ENCODE data around the gene PRSS57. TPM values are rescaled to one million over a fixed set of nuclear protein-coding genes. Genes with fewer than 3 reads are reported as not detected.

The PRSS57 gene
- total RNA-seq, 1 experiment from 2014 or later: not detected

GRCh38 chr19:651114-651818, 44.0 kb downstream of the PRSS57 start:
- CTCF ChIA-PET: no interaction called here
- BruUV-seq (replicated peaks): no TSS peak

DNA sequence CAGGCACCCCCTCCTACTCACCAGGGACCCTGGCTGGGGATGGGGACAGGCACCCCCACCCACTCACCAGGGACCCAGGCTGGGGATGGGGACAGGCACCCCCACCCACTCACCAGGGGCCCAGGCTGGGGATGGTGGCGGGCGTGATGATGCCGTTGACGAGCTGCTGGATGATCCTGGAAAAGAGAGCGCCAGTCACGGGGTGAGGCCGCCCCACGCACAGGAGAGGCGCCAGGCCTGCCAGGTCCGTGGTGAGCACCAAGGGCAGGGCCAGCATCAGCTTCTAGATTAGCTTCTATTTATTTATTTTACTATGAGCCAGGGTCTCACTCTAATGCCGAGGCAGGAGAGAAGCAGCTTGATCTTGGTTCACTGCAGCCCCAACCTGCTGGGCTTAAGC, 45.1 kb downstream of the PRSS57 start:
- Histone ChIP-seq H3K36me3 (ENCODE audit: low read depth, low read length) (no peaks in the 10 kb centered on the region), H3K4me2 (ENCODE audit: low read length) (no peak overlapping the region), H3K4me1 (ENCODE audit: insufficient read depth, low read length) (no peaks in the 10 kb centered on the region), H3K79me2 (ENCODE audit: low read length) (peaks cover 25% of the 10 kb centered on the region), H3K9me2 (replicated peaks; ENCODE audit: low read length) (no peaks in the 10 kb centered on the region), H3K27me3 (ENCODE audit: low read length) (no peaks in the 10 kb centered on the region), H3K9ac (ENCODE audit: low read length) (no peak overlapping the region), H3F3A (ENCODE audit: low read length, unreplicated experiment) (no peaks in the 10 kb centered on the region), H2AFZ (ENCODE audit: low read length) (no peak overlapping the region), H3K9me3 (ENCODE audit: low read length) (no peaks in the 10 kb centered on the region), H4K20me1 (ENCODE audit: low read length) (no peaks in the 10 kb centered on the region), H3K27ac (ENCODE audit: low read length) (no peak overlapping the region), H3K4me3 (ENCODE audit: low read length) (no peak overlapping the region)
- no TSS peak for BruUV-seq (replicated peaks)
- CTCF ChIA-PET: interaction anchor here (0.5 kb wide), 1 partner anchor 1131 kb away, joined by 3 read pairs; no protein-coding TSS in a partner anchor
- ATAC-seq: no peak
- DNase-seq: no peak
- TF ChIP-seq, protein P1, sequence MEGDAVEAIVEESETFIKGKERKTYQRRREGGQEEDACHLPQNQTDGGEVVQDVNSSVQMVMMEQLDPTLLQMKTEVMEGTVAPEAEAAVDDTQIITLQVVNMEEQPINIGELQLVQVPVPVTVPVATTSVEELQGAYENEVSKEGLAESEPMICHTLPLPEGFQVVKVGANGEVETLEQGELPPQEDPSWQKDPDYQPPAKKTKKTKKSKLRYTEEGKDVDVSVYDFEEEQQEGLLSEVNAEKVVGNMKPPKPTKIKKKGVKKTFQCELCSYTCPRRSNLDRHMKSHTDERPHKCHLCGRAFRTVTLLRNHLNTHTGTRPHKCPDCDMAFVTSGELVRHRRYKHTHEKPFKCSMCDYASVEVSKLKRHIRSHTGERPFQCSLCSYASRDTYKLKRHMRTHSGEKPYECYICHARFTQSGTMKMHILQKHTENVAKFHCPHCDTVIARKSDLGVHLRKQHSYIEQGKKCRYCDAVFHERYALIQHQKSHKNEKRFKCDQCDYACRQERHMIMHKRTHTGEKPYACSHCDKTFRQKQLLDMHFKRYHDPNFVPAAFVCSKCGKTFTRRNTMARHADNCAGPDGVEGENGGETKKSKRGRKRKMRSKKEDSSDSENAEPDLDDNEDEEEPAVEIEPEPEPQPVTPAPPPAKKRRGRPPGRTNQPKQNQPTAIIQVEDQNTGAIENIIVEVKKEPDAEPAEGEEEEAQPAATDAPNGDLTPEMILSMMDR (conservative IDR thresholded peaks at IDR 0.05; ENCODE audit: low read depth, low read length): no peak
- TF ChIP-seq EZH2 (IDR thresholded peaks at IDR 0.05; ENCODE audit: low read length, unreplicated experiment): no peak
- no peak for TF ChIP-seq EZH2phosphoT487 (IDR thresholded peaks at IDR 0.05; ENCODE audit: borderline replicate concordance, low read length)
- intact Hi-C loops (cut with micrococcal nuclease): no loop called here
- POLR2A ChIA-PET (ENCODE audit: unreplicated experiment): no interaction called here

More at GRCh38 chr19:651114-651818, 44.0 kb downstream of the PRSS57 start:
- Histone ChIP-seq H3K27me3 (ENCODE audit: low read length) (no peaks in the 10 kb centered on the region), H3F3A (ENCODE audit: low read length, unreplicated experiment) (no peaks in the 10 kb centered on the region), H2AFZ (ENCODE audit: low read length) (no peak overlapping the region), H3K4me2 (ENCODE audit: low read length) (no peak overlapping the region), H3K4me3 (ENCODE audit: low read length) (no peak overlapping the region), H3K36me3 (ENCODE audit: low read depth, low read length) (no peaks in the 10 kb centered on the region), H3K9ac (ENCODE audit: low read length) (no peak overlapping the region), H3K4me1 (ENCODE audit: insufficient read depth, low read length) (no peaks in the 10 kb centered on the region), H3K27ac (ENCODE audit: low read length) (no peak overlapping the region), H3K79me2 (ENCODE audit: low read length) (peaks cover 37% of the 10 kb centered on the region), H3K9me3 (ENCODE audit: low read length) (no peaks in the 10 kb centered on the region), H4K20me1 (ENCODE audit: low read length) (peaks cover 6% of the 10 kb centered on the region; the same call in 1 of the 2 replicates), H3K9me2 (replicated peaks; ENCODE audit: low read length) (no peaks in the 10 kb centered on the region)
- TF ChIP-seq EZH2 (IDR thresholded peaks at IDR 0.05; ENCODE audit: low read length, unreplicated experiment): no peak
- TF ChIP-seq EZH2phosphoT487 (IDR thresholded peaks at IDR 0.05; ENCODE audit: borderline replicate concordance, low read length): no peak
- TF ChIP-seq, protein P1 (conservative IDR thresholded peaks at IDR 0.05; ENCODE audit: low read depth, low read length): no peak
- no peak for DNase-seq
- no peak for ATAC-seq
- intact Hi-C loops (cut with micrococcal nuclease): no loop called here
- POLR2A ChIA-PET (ENCODE audit: unreplicated experiment): no interaction called here

Measured in PC-3 (cell line).